Measurements from ENCODE around the gene RPGRIP1.

DNA sequence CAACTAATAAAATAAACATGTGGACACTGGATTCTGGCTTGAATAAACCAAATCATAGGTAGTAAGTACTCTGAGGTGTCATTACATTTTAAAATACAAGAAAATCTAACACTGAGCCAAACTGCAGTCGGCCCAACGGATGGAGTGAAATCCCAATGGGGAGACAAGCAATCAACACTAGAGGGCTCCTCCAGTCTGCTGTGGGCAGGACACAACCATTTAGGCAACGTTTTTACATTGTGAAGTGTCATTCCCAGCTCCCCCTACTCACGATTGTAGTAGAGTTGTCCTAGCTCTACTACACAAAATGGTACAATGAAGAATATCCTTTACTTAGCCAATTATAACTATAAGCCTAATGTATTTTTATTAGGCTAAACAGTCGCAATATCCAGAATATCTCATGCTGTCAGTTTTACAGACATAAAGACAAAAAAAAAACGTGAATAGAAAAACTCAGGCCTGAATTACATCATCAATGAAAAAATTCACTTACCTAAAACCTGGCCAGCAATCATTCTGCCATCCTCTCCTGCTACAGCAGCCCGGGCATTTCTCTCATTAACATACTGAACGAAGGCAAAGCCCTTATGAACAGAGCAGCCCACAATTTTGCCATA is 46.3 kb upstream of the RPGRIP1 start:
- TF ChIP-seq POLR2A (IDR thresholded peaks at IDR 0.05; ENCODE audit: low read length) (no peak), GATA1 (IDR thresholded peaks at IDR 0.05; ENCODE audit: low read depth, low read length) (no peak)

Data from erythroblast (primary cell).